ENCODE data around the gene CHRM5. TPM values are rescaled to one million over a fixed set of nuclear protein-coding genes. Genes with fewer than 3 reads are reported as not detected.

The CHRM5 gene
- not detected for total RNA-seq
- long read RNA-seq = 0 reads

DNA sequence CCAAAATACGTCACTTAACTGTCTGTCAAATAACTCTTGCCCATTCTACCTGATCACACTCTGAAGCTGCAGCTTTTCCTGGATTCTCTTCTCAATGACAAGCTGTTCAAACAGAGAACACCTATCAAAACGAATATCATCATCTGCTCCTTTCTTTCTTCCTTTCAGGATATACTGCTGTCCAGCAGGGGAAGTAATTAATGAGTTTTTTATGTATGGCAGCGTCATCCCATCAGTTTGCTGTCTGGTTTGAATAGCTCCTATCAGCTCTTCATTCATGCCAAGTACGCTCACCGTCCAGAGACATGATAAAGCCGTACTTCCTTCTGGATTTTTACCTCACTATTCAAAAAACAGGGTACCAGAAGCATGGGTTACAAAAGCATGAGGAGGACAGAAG, at the start of gene CHRM5:
CHRM5 (plus strand) TSS at position 274 of the 400 bp plus-strand sequence. CDS start 94,221 bp downstream, outside the sequence.
- ATAC-seq (ENCODE audit: poor library complexity) = no peak
- DNase-seq = no peak
- intact Hi-C loops (cut with DNase I) = no loop called here

GRCh38 chr15:33923446-33923845, 44.9 kb upstream of the CHRM5 start:
- no peak for ATAC-seq (ENCODE audit: poor library complexity)
- no peak for DNase-seq
- intact Hi-C loops (cut with DNase I) = no loop called here

DNA sequence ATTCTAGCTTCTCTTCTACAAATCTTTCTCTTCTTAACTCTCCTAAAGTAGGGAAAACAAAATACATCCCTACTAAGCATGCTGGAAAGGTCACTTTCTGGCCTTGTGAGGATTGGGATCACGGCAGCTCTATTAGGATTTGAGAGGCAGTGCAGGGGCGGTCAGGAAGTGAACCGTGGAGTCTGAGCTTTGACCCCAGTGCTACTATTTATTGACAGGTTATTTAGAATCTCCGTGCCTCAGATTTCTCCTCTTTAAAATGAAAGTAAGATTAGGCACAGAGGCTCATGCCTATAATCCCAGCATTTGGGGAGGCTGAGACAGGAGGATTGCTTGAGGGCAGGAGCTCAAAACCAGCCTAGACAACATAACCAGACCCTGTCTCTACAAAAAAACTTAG, 42.0 kb upstream of the CHRM5 start:
- intact Hi-C loops (cut with DNase I) = no loop called here
- DNase-seq = no peak
- ATAC-seq (ENCODE audit: poor library complexity) = no peak

- ATAC-seq (ENCODE audit: poor library complexity) (no peak), DNase-seq (no peak)
- intact Hi-C loops (cut with DNase I) = no loop called here
These were observed 35.6 kb upstream of the CHRM5 start for GRCh38 chr15:33932734-33933133.

GRCh38 chr15:33934396-33934795, 33.9 kb upstream of the CHRM5 start:
- intact Hi-C loops (cut with DNase I) = no loop called here
- ATAC-seq (ENCODE audit: poor library complexity) (no peak), DNase-seq (no peak)

DNA sequence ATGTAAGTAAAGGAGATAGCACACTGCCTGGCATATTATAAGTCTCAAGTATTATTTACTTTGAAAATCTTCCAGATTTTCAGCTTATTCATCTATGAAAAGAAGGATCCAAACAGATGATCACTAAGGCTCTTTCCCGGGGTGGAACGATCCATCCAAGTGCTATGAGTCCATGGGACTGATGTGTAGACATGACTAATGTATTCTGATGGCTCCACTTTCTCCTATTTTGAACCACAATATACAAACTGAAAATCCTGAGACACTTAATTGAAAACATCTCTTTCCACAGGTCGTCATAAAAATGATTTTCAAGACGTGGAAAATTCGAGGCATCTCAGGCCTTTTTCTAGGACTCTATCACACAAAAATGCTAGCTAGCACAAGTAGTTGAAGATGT, 33.4 kb upstream of the CHRM5 start:
- intact Hi-C loops (cut with DNase I) = no loop called here
- no peak for ATAC-seq (ENCODE audit: poor library complexity)
- no peak for DNase-seq

DNA sequence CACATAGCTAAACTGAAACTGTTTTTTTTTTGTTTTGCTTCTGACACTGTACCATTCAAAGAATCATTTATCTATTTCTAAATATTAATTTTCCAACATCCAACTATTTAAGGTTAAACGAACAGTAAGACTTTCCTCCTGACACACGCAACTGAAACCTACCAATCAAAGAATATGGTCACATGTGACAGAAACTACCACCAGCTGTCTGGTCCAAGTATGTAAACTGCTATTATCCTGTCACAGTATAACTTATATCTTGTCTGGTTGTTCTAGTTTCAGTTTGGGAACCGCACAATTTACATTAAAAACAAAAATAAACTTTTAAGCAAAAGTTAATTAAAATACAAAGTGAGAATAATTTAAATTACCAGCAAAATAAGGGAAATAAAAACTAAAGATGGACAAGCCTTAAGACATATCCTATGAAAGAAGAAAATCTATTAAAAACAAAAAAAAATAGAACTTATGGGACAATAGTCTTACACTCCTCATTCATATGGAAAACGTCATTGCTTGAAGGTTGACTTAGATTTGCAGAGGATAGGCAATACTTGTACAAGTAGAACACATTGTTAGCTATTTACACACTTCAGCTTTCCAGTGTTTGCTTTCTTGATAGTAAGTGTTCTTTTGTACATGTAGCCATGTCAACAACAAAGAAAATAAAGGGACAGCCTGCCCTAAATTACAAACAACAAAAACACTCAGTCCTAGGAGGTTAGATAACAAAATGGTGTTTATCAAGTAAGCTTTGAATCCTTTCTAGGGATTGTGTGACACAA, 26.8 kb upstream of the CHRM5 start:
- intact Hi-C loops (cut with DNase I) = no loop called here
- no peak for DNase-seq
- ATAC-seq (ENCODE audit: poor library complexity) = no peak

DNA sequence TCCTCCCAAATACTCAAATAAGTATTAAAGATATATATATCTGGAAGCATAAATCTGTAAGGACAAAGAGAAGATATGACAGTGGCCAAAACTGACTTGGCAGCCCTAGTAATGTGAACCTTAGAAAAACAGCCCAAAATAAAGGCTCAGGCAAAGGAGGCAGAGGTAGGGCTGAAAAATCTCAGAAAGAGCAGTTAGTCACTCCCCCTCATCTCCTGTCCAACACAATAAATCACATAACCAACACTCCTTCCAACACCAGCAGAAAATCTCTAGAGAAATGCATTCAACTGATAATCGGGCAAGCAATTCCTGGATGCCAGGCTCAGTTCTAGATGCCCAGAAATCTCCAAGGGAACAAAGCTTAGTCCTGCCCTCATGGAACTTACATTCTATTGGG, 22.1 kb upstream of the CHRM5 start:
- ATAC-seq (ENCODE audit: poor library complexity) (no peak), DNase-seq (no peak)
- intact Hi-C loops (cut with DNase I) = no loop called here

DNA sequence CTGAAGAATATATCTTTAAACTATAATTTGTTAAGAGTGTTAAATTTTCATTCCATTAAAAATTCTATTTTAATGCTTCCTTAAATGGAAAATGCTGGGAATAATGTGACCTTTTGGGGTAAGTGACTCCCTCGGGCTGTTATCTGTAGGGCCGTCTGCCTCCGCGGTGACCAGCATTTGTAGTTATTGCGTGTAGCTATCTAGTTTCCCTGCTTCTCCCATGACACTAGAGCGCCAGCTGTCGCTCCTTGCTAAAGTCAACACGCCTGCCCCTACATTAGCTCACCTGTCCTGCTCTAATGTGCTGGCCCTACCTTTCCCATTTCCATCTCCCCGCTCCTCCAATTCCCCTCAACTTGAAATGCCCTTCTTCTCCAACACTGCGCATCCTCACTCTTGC, 12.4 kb upstream of the CHRM5 start:
- intact Hi-C loops (cut with DNase I) = no loop called here
- no peak for ATAC-seq (ENCODE audit: poor library complexity)
- DNase-seq = no peak

DNA sequence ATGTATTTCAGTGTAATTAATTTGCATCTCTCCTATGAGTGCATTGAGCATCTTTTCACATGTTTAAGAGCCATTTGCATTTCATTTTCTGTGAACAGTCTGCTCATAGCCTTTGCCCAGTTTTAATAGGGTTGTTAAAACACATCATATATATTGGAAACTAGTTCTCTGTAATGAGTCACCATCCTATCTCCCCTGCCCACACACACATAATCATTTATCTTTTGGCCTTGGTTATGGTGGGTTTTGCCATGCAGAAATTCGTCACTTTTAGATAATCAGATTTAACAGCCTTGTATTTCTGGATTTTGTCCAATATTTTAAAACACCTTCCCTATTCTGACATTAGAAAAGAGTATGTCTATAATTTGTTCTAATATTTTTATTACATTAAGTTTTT, 11.9 kb upstream of the CHRM5 start:
- no peak for ATAC-seq (ENCODE audit: poor library complexity)
- no peak for DNase-seq
- intact Hi-C loops (cut with DNase I) = no loop called here

DNA sequence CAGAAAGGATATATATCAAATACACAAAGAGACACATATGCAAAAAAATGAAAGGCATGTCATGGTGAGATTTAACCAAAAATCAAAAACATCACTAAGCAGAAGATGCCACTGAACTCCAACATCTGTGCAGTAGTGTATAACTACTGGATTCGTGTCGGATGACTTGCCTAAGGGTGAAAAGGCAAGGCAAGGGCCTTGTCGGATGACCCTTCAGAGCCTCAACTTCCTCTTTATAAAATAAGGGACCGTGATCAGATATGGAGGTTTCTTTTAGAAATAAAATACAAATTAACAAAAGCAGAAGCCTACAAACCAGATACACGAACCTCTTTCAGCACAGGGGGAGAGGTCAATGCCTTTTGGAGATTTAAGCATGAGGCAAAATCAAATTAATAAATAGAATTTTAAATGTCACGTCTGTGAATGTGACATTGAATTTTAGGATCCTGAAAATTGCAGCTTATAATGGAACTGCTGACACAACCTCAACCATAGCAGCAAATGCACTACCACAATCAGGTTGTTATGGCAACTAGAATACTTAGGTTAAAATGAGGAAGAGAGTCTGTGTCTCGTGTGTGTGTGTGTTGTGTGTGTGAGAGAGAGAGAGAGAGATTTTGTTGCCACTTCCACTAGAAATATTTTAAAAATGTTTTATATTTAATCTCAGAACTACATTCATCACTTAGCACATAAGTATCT, 8.3 kb upstream of the CHRM5 start:
- DNase-seq (no peak), ATAC-seq (ENCODE audit: poor library complexity) (no peak)
- intact Hi-C loops (cut with DNase I) = no loop called here

GRCh38 chr15:33960549-33960935, 7.8 kb upstream of the CHRM5 start:
- intact Hi-C loops (cut with DNase I) = no loop called here
- ATAC-seq (ENCODE audit: poor library complexity) = no peak
- no peak for DNase-seq

GRCh38 chr15:33963831-33964664, 4.2 kb upstream of the CHRM5 start:
- no peak for ATAC-seq (ENCODE audit: poor library complexity)
- no peak for DNase-seq
- intact Hi-C loops (cut with DNase I) = no loop called here

- intact Hi-C loops (cut with DNase I) = no loop called here
- DNase-seq (no peak), ATAC-seq (ENCODE audit: poor library complexity) (no peak)
These were observed 3.6 kb upstream of the CHRM5 start for GRCh38 chr15:33964665-33965040.

GRCh38 chr15:33968821-33969220, 524 bp downstream of the CHRM5 start:
- intact Hi-C loops (cut with DNase I) = no loop called here
- no peak for DNase-seq
- ATAC-seq (ENCODE audit: poor library complexity) = no peak

- no peak for ATAC-seq (ENCODE audit: poor library complexity)
- intact Hi-C loops (cut with DNase I) = no loop called here
- DNase-seq = no peak
These were observed 3.5 kb downstream of the CHRM5 start for GRCh38 chr15:33971811-33972210.

GRCh38 chr15:33975022-33975565, 6.8 kb downstream of the CHRM5 start:
- intact Hi-C loops (cut with DNase I) = no loop called here
- DNase-seq (no peak), ATAC-seq (ENCODE audit: poor library complexity) (no peak)

- ATAC-seq (ENCODE audit: poor library complexity) = no peak
- intact Hi-C loops (cut with DNase I) = no loop called here
- DNase-seq = no peak
These were observed 11.9 kb downstream of the CHRM5 start for GRCh38 chr15:33980159-33980558.

GRCh38 chr15:33982516-33982915, 14.2 kb downstream of the CHRM5 start:
- DNase-seq (no peak), ATAC-seq (ENCODE audit: poor library complexity) (no peak)
- intact Hi-C loops (cut with DNase I) = no loop called here

Measured in Right ventricle myocardium superior (tissue), 1 donor.